K562 (cell line): ENCODE data around the gene PRSS21. TPM values are rescaled to one million over a fixed set of nuclear protein-coding genes. Genes with fewer than 3 reads are reported as not detected.

Experiments
- FOXM1 ChIP-seq, 2 experiments: fragments of 450-650 bp in 1 of 2; sonication (generic) in 1 of 2; formaldehyde crosslinking in 1 of 2; IDR thresholded peaks; 2 replicates each; pipeline versions ENCODE4 v1.6.1 to v1.9.0; 2017 to 2022; ENCODE audit warnings: low read depth in 2 of 2, mild to moderate bottlenecking in 2 of 2, missing genetic modification reagents in 1 of 2, moderate library complexity in 1 of 2
- HDAC8 ChIP-seq: fragments of 450-650 bp; IDR thresholded peaks from 2 replicates; pipeline ENCODE4 v1.6.1; 2016; ENCODE audit warnings: mild to moderate bottlenecking, missing genetic modification characterization, moderate library complexity, missing compliant biosample characterization
- MGA ChIP-seq: fragments of 450-650 bp; IDR thresholded peaks from 2 replicates; pipeline ENCODE4 v1.6.1; 2016; ENCODE audit warnings: mild to moderate bottlenecking, moderate library complexity
- POLR2A ChIP-seq: fragments of 450-650 bp; conservative IDR thresholded peaks from 2 replicates; pipeline ENCODE4 v1.6.1; 2016
- RBM34 ChIP-seq: fragments of 200-400 bp; formaldehyde crosslinking; IDR thresholded peaks from 2 replicates; pipeline ENCODE4 v1.6.1; 2018; ENCODE audit warnings: low read length, borderline replicate concordance; ENCODE audit not compliant: insufficient read depth
- RFX5 ChIP-seq: IDR thresholded peaks from 2 replicates; pipeline ENCODE4 v1.6.1; 2011; ENCODE audit warnings: low read depth, mild to moderate bottlenecking, improper control_type of control experiment, low read length
- SLC30A9 ChIP-seq: fragments of 250-450 bp; sonication (Bioruptor Pico); IDR thresholded peaks from 2 replicates; pipeline ENCODE4 v1.8.0; 2022; ENCODE audit warnings: mild to moderate bottlenecking, moderate library complexity
- SMAD2 ChIP-seq: fragments of 150-350 bp; IDR thresholded peaks from 2 replicates; pipeline ENCODE4 v1.6.1; 2014; ENCODE audit warnings: low read depth, mild to moderate bottlenecking, low read length
- TAL1 ChIP-seq: fragments of 450-650 bp; IDR thresholded peaks from 2 replicates; pipeline ENCODE4 v1.6.1; 2016; ENCODE audit warnings: mild to moderate bottlenecking
- ZBTB11 ChIP-seq, 3 experiments: fragments of 200-800 bp in 1 of 3; fragments of 250-450 bp in 1 of 3; fragments of 450-650 bp in 1 of 3; sonication (Bioruptor Pico) in 1 of 3; sonication (Bioruptor generic) in 1 of 3; formaldehyde crosslinking in 1 of 3; IDR thresholded peaks; 2 replicates each; pipeline versions ENCODE4 v1.6.1 to v1.8.0; 2016 to 2022; ENCODE audit warnings: mild to moderate bottlenecking in 2 of 3, missing genetic modification characterization in 2 of 3, missing compliant biosample characterization in 1 of 3, moderate library complexity in 1 of 3
- ZNF431 ChIP-seq: sonication (generic); formaldehyde crosslinking; IDR thresholded peaks from 2 replicates; pipeline ENCODE4 v1.8.0; 2022; ENCODE audit warnings: mild to moderate bottlenecking, missing genetic modification reagents
- polyA plus RNA-seq, 8 experiments: library from polyadenylated mRNA; depleted of rRNA in 4 of 8; stranded (reverse) in 5 of 8; unstranded in 3 of 8; fragments of >200 nt; fragmentation: Nextera tagmentation in 2 of 8; fragmentation: Illumina TruSeq in 1 of 8; extraction: Ambion mirVana in 2 of 8; extraction: Trizol in 1 of 8; gene quantifications; 2 replicates each; pipeline versions ENCODE4 v1.2.1 to v1.2.3, GENCODE V29; 2011 to 2014; ENCODE audit warnings: inconsistent platforms in 1 of 8, missing spikeins in 1 of 8
- total RNA-seq, 7 experiments: library from RNA; depleted of rRNA in 6 of 7; stranded (reverse); fragments of >200 nt in 6 of 7; fragmentation: Illumina TruSeq in 2 of 7; extraction: Trizol in 2 of 7; gene quantifications; 2 replicates each; pipeline versions ENCODE4 v1.2.1 to v1.2.3, GENCODE V29; 2011 to 2021; ENCODE audit warnings: low replicate concordance in 1 of 7

PRSS21 gene
- total and polyA plus RNA-seq, 9 of the 15 experiments (the other 6 are each of a cell fraction or from before 2014, with no cell fraction given) = 12.1 to 121 (median 61.3) TPM

- TF ChIP-seq MGA (no peak), RFX5 (no peak), HDAC8 (tag) (no peak), FOXM1 (IDR thresholded peaks at IDR 0.05; ENCODE audit: low read depth) (no peak), FOXM1 (CRISPR knock-in tag; IDR thresholded peaks at IDR 0.05; ENCODE audit: low read depth) (no peak), TAL1 (no peak), SMAD2 (no peak), SLC30A9 (CRISPR knock-in tag) (no peak), RBM34 (no peak), ZNF431 (CRISPR knock-in tag) (no peak), ZBTB11 (CRISPR knock-in tag; IDR thresholded peaks at IDR 0.05) (no peak), POLR2A (peak; percentile 49; the same call in 1 of the 2 replicates)
Measured at GRCh38 chr16:2770057-2770951, 46.7 kb upstream of the PRSS21 start (continued).
